Measurements from ENCODE around the gene HACL1.

HACL1 gene

GRCh38 chr3:15610082-15610759, 8.9 kb upstream of the HACL1 start:
- TF ChIP-seq CREB1 (IDR thresholded peaks at IDR 0.05; ENCODE audit: low read depth) = no peak
- TF ChIP-seq MAX (IDR thresholded peaks at IDR 0.05) = no peak
- TF ChIP-seq TEAD4 (IDR thresholded peaks at IDR 0.05) = no peak
- no peak for TF ChIP-seq NFIC (IDR thresholded peaks at IDR 0.05)
- no peak for TF ChIP-seq RAD21 (IDR thresholded peaks at IDR 0.05; ENCODE audit: low read depth)
- TF ChIP-seq EP300 (IDR thresholded peaks at IDR 0.05; ENCODE audit: borderline replicate concordance) = no peak
- TF ChIP-seq EGR1 (IDR thresholded peaks at IDR 0.05) = no peak
- TF ChIP-seq FOXM1 (IDR thresholded peaks at IDR 0.05; ENCODE audit: borderline replicate concordance, low read depth) = no peak
- TF ChIP-seq USF1 (IDR thresholded peaks at IDR 0.05) = no peak
- no peak for TF ChIP-seq TCF12 (IDR thresholded peaks at IDR 0.05; ENCODE audit: low read depth)
- TF ChIP-seq TAF1 (IDR thresholded peaks at IDR 0.05; ENCODE audit: low read depth) = no peak
- no peak for TF ChIP-seq CEBPB (IDR thresholded peaks at IDR 0.05)
- TF ChIP-seq ZBTB7A (IDR thresholded peaks at IDR 0.05; ENCODE audit: low read depth) = no peak
- no peak for TF ChIP-seq YY1 (IDR thresholded peaks at IDR 0.05; ENCODE audit: low read depth)
- no peak for TF ChIP-seq REST (IDR thresholded peaks at IDR 0.05; ENCODE audit: low read depth)

DNA sequence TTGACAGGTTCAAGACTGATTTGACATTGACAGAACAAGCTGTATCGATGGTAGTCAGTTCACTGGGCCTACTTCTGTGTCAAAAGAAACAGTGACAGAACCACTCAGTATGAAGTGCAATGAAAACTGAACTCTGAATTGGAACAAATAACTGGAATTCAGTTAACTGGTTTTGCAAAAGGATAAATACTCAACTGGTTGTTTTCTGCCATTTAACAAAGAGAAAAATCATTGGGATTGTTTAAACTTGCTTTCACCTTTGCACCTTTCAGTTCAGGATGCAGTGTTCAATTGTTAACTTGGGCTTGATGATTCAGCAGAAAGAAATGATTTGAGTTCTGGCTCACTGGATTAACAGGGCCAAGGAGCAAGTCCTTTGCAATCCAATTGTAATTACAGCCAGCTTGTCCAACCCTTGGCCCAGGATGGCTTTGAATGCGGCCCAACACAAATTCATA, 5.1 kb upstream of the HACL1 start:
- TF ChIP-seq EGR1 (IDR thresholded peaks at IDR 0.05) = no peak
- no peak for TF ChIP-seq ZBTB7A (IDR thresholded peaks at IDR 0.05; ENCODE audit: low read depth)
- TF ChIP-seq CEBPB (IDR thresholded peaks at IDR 0.05) = no peak
- no peak for TF ChIP-seq USF1 (IDR thresholded peaks at IDR 0.05)
- no peak for TF ChIP-seq RAD21 (IDR thresholded peaks at IDR 0.05; ENCODE audit: low read depth)
- no peak for TF ChIP-seq TCF12 (IDR thresholded peaks at IDR 0.05; ENCODE audit: low read depth)
- no peak for TF ChIP-seq MAX (IDR thresholded peaks at IDR 0.05)
- TF ChIP-seq TAF1 (IDR thresholded peaks at IDR 0.05; ENCODE audit: low read depth) = no peak
- no peak for TF ChIP-seq YY1 (IDR thresholded peaks at IDR 0.05; ENCODE audit: low read depth)
- no peak for TF ChIP-seq EP300 (IDR thresholded peaks at IDR 0.05; ENCODE audit: borderline replicate concordance)
- TF ChIP-seq REST (IDR thresholded peaks at IDR 0.05; ENCODE audit: low read depth) = no peak
- TF ChIP-seq NFIC (IDR thresholded peaks at IDR 0.05) = no peak
- no peak for TF ChIP-seq TEAD4 (IDR thresholded peaks at IDR 0.05)
- TF ChIP-seq CREB1 (IDR thresholded peaks at IDR 0.05; ENCODE audit: low read depth) = no peak
- TF ChIP-seq FOXM1 (IDR thresholded peaks at IDR 0.05; ENCODE audit: borderline replicate concordance, low read depth) = no peak

DNA sequence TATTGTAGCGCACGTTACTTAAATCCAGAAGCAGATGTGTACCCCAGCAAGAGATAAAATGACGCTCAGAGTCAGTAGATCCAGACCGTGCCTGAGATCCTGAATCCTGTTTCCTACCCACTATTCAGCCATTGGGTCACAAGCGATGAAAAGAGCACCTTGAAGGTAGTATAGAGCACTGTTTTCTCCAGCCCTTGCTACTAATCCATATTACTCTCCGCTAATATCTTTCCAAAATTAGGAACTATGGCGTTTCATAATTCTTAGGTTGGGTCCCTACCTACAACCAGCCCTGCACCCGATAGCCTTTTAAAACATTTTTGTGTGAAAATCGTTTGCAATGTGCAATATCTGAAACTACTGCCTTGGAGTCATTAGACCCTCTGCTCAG, 772 bp upstream of the HACL1 start:
- TF ChIP-seq YY1 (IDR thresholded peaks at IDR 0.05; ENCODE audit: low read depth) = peak; percentile 26
- TF ChIP-seq CREB1 (IDR thresholded peaks at IDR 0.05; ENCODE audit: low read depth) = no peak

- TF ChIP-seq NFIC (IDR thresholded peaks at IDR 0.05) (no peak), TCF12 (IDR thresholded peaks at IDR 0.05; ENCODE audit: low read depth) (no peak), ZBTB7A (IDR thresholded peaks at IDR 0.05; ENCODE audit: low read depth) (no peak), FOXM1 (IDR thresholded peaks at IDR 0.05; ENCODE audit: borderline replicate concordance, low read depth) (no peak), CEBPB (IDR thresholded peaks at IDR 0.05) (no peak), REST (IDR thresholded peaks at IDR 0.05; ENCODE audit: low read depth) (no peak), TEAD4 (IDR thresholded peaks at IDR 0.05) (no peak), CREB1 (IDR thresholded peaks at IDR 0.05; ENCODE audit: low read depth) (no peak), YY1 (IDR thresholded peaks at IDR 0.05; ENCODE audit: low read depth) (no peak), RAD21 (IDR thresholded peaks at IDR 0.05; ENCODE audit: low read depth) (no peak), EGR1 (IDR thresholded peaks at IDR 0.05) (no peak), EP300 (IDR thresholded peaks at IDR 0.05; ENCODE audit: borderline replicate concordance) (no peak), TAF1 (IDR thresholded peaks at IDR 0.05; ENCODE audit: low read depth) (no peak), USF1 (IDR thresholded peaks at IDR 0.05) (no peak)
Measured at GRCh38 chr3:15601046-15601398, 347 bp downstream of the HACL1 start.
